HCT116 (cell line): ENCODE measurements around the gene ATP6V0C. TPM values are rescaled to one million over a fixed set of nuclear protein-coding genes. Genes with fewer than 3 reads are reported as not detected.

Source experiments
- ATAC-seq: fragments of 200-7000 bp; cut with Tn5 transposase; 2 replicates; pipeline ENCODE4 v1.9.1; 2020; ENCODE audit warnings: mild to moderate bottlenecking, moderate library complexity
- BruUV-seq: library from RNA; stranded (reverse); fragments of 400-500 nt; replicated peaks from 2 replicates; lab custom pipeline; 2021; lab: Mats Ljungman, UMichigan
- CTCF ChIA-PET: fragments of 300-600 bp; sonication (Branson Sonifier 250); formaldehyde crosslinking; loops from one replicate; lab custom pipeline; 2021; ENCODE audit warnings: antibody characterized with exemption; lab: Charles Lee
- POLR2A ChIA-PET: fragments of 300-600, 350-600 bp; sonication (Branson Sonifier 250); formaldehyde crosslinking; loops from one replicate; lab custom pipeline; 2021; ENCODE audit warnings: antibody characterized with exemption; lab: Charles Lee
- RAD21 ChIA-PET, 2 experiments: fragments of 300-600 bp; sonication (Branson Sonifier 250); formaldehyde crosslinking; loops; one replicate each; lab custom pipeline; 2023; ENCODE audit warnings: low total read pairs in 2 of 2; ENCODE audit not compliant: uncharacterized antibody in 2 of 2, unreplicated experiment in 2 of 2, low non-redundant PET in 1 of 2; lab: Charles Lee
- DNase-seq: peaks from one replicate; pipeline ENCODE4 v3.0.0-alpha.2; 2010; ENCODE audit warnings: low read depth, low spot score
- H2AFZ ChIP-seq: fragments of 200-600 bp; shearing (Covaris generic), sonication (generic); 2 replicates; pipeline ENCODE4 v1.6.1; 2017; ENCODE audit warnings: low read depth, mixed run types, mixed read lengths, antibody characterized with exemption, low read length; ENCODE audit not compliant: poor library complexity, severe bottlenecking
- H3K27ac ChIP-seq: 2 replicates; pipeline ENCODE4 v1.5.1; 2012; ENCODE audit warnings: low read depth, low read length
- H3K27me3 ChIP-seq: fragments of 200-600 bp; sonication (generic); 2 replicates; pipeline ENCODE4 v1.6.1; 2016; ENCODE audit warnings: mixed run types, low read length, mixed read lengths; ENCODE audit not compliant: insufficient read depth
- H3K36me3 ChIP-seq, 2 experiments: fragments of 200-500 bp in 1 of 2; fragments of 200-600 bp in 1 of 2; sonication (Bioruptor generic) in 1 of 2; sonication (generic) in 1 of 2; 2 replicates each; pipeline versions ENCODE4 v1.5.1 to v1.6.1; 2014 to 2016; ENCODE audit warnings: low read length in 2 of 2, inconsistent platforms in 1 of 2, mixed read lengths in 1 of 2, mixed run types in 1 of 2; ENCODE audit not compliant: insufficient read depth in 2 of 2, control insufficient read depth in 1 of 2
- H3K4me1 ChIP-seq, 2 experiments: fragments of 200-600 bp in 1 of 2; sonication (generic) in 1 of 2; 2 replicates each; pipeline versions ENCODE4 v1.5.1 to v1.6.1; 2012 to 2017; ENCODE audit warnings: low read length in 2 of 2, inconsistent platforms in 1 of 2, mild to moderate bottlenecking in 1 of 2, mixed read lengths in 1 of 2, mixed run types in 1 of 2, moderate library complexity in 1 of 2; ENCODE audit not compliant: insufficient read depth in 2 of 2, control insufficient read depth in 1 of 2
- H3K4me2 ChIP-seq: fragments of 200-600 bp; sonication (generic); 2 replicates; pipeline ENCODE4 v1.6.1; 2017; ENCODE audit warnings: mixed run types, low read length, mixed read lengths
- H3K4me3 ChIP-seq, 2 experiments: fragments of 200-600 bp in 1 of 2; sonication (generic) in 1 of 2; replicated peaks in 1 of 2; 2 replicates each; pipeline ENCODE4 v1.5.1; 2011 to 2016; ENCODE audit warnings: low read length in 2 of 2, control low read depth in 1 of 2, low read depth in 1 of 2, mild to moderate bottlenecking in 1 of 2, mixed read lengths in 1 of 2, mixed run types in 1 of 2
- H3K79me2 ChIP-seq: fragments of 200-600 bp; sonication (generic); 2 replicates; pipeline ENCODE4 v1.6.1; 2017; ENCODE audit warnings: mild to moderate bottlenecking, mixed run types, low read length, moderate library complexity, mixed read lengths; ENCODE audit not compliant: insufficient read depth
- H3K9ac ChIP-seq: fragments of 200-600 bp; sonication (generic); 2 replicates; pipeline ENCODE4 v1.6.1; 2016; ENCODE audit warnings: low read length, mixed read lengths
- H3K9me2 ChIP-seq: fragments of 200-600 bp; sonication (generic), shearing (Covaris generic); 2 replicates; pipeline ENCODE4 v1.6.1; 2017; ENCODE audit warnings: mixed run types, mild to moderate bottlenecking, moderate library complexity; ENCODE audit not compliant: insufficient read depth
- H3K9me3 ChIP-seq, 2 experiments: fragments of 200-500 bp in 1 of 2; fragments of 200-600 bp in 1 of 2; sonication (Bioruptor generic) in 1 of 2; sonication (generic) in 1 of 2; 2 replicates each; pipeline ENCODE4 v1.6.1; 2014 to 2017; ENCODE audit warnings: low read length in 2 of 2, mixed read lengths in 2 of 2, inconsistent platforms in 1 of 2, low read depth in 1 of 2, mild to moderate bottlenecking in 1 of 2, mixed run types in 1 of 2, moderate library complexity in 1 of 2; ENCODE audit not compliant: control insufficient read depth in 1 of 2, insufficient read depth in 1 of 2
- H4K20me1 ChIP-seq: fragments of 200-600 bp; sonication (generic), shearing (Covaris generic); 2 replicates; pipeline ENCODE4 v1.6.1; 2017; ENCODE audit warnings: mixed run types, mild to moderate bottlenecking, moderate library complexity; ENCODE audit not compliant: insufficient read depth
- CBX3 ChIP-seq: IDR thresholded peaks from 2 replicates; pipeline ENCODE4 v1.6.1; 2012; ENCODE audit warnings: low read depth
- CEBPB ChIP-seq: IDR thresholded peaks from 2 replicates; pipeline ENCODE4 v1.6.1; 2012; ENCODE audit warnings: low read depth
- EGR1 ChIP-seq: IDR thresholded peaks from 2 replicates; pipeline ENCODE4 v1.6.1; 2012; ENCODE audit warnings: low read depth
- ELF1 ChIP-seq: IDR thresholded peaks from 2 replicates; pipeline ENCODE4 v1.6.1; 2012; ENCODE audit warnings: low read depth, borderline replicate concordance
- EZH2 ChIP-seq: fragments of 200-600 bp; sonication (generic); IDR thresholded peaks from 2 replicates; pipeline ENCODE4 v1.6.1; 2017; ENCODE audit warnings: antibody characterized with exemption, mixed run types
- EZH2phosphoT487 ChIP-seq: fragments of 200-600 bp; IDR thresholded peaks from 2 replicates; pipeline ENCODE4 v1.6.1; 2018; ENCODE audit warnings: antibody characterized with exemption, borderline replicate concordance
- FOSL1 ChIP-seq: IDR thresholded peaks from 2 replicates; pipeline ENCODE4 v1.6.1; 2012; ENCODE audit warnings: low read depth
- POLR2A ChIP-seq: IDR thresholded peaks from 2 replicates; pipeline ENCODE4 v1.7.0; 2011; ENCODE audit warnings: borderline replicate concordance; ENCODE audit not compliant: insufficient read depth, insufficient read length; ENCODE audit errors: extremely low read depth
- POLR2AphosphoS5 ChIP-seq: IDR thresholded peaks from 2 replicates; pipeline ENCODE4 v1.6.1; 2011; ENCODE audit warnings: mild to moderate bottlenecking, low read depth, low read length, moderate library complexity
- REST ChIP-seq: IDR thresholded peaks from 2 replicates; pipeline ENCODE4 v1.6.1; 2012; ENCODE audit warnings: low read depth
- SIN3A ChIP-seq: IDR thresholded peaks from 2 replicates; pipeline ENCODE4 v1.6.1; 2012; ENCODE audit warnings: low read depth
- SRF ChIP-seq: IDR thresholded peaks from 2 replicates; pipeline ENCODE4 v1.6.1; 2012; ENCODE audit warnings: low read depth
- TCF7L2 ChIP-seq: IDR thresholded peaks from 2 replicates; pipeline ENCODE4 v1.7.0; 2011; ENCODE audit warnings: borderline replicate concordance, inconsistent platforms; ENCODE audit not compliant: insufficient read depth, insufficient read length; ENCODE audit errors: extremely low read depth
- ZFX ChIP-seq: fragments of 450-650 bp; IDR thresholded peaks from 2 replicates; pipeline ENCODE4 v1.6.1; 2017
- intact Hi-C: fragments of 100-400 bp; cut with micrococcal nuclease; formaldehyde crosslinking; loops from 2 replicates; pipeline ENCODE4 v1.10.0; 2022
- total RNA-seq: library from RNA; stranded (reverse); gene quantifications from one replicate; pipeline ENCODE4 v1.2.1, GENCODE V29; 2021; ENCODE audit not compliant: unreplicated experiment
- TF ChIP-seq, protein P1 (sequence below): IDR thresholded peaks from 2 replicates; pipeline ENCODE4 v1.6.1; 2012
- TF ChIP-seq, protein P2 (sequence below): IDR thresholded peaks from 2 replicates; pipeline ENCODE4 v1.6.1; 2012
- TF ChIP-seq, protein P3 (sequence below), 3 experiments: fragments of 200-600 bp in 1 of 3; sonication (generic) in 1 of 3; IDR thresholded peaks in 2 of 3; conservative IDR thresholded peaks in 1 of 3; 2 replicates each; pipeline ENCODE4 v1.5.1; 2012 to 2017; ENCODE audit warnings: low read depth in 2 of 3, low read length in 2 of 3, antibody characterized with exemption in 1 of 3, borderline replicate concordance in 1 of 3, control low read depth in 1 of 3, mild to moderate bottlenecking in 1 of 3, mixed read lengths in 1 of 3, mixed run types in 1 of 3, moderate library complexity in 1 of 3; ENCODE audit not compliant: insufficient read depth in 1 of 3

The ATP6V0C gene
- total RNA-seq, 1 experiment from 2014 or later = 187 TPM

GRCh38 chr16:2535625-2536013 lies 21.9 kb downstream of the ATP6V0C start:
- peak overlapping the region; percentile 96; the same call in 1 of the 2 replicates for H3K4me2 ChIP-seq

More at GRCh38 chr16:2535625-2536013, 21.9 kb downstream of the ATP6V0C start:
- no TSS peak for BruUV-seq
- ChIA-PET POLR2A (no interaction called here), RAD21 (no interaction called here), CTCF (no interaction called here)
- intact Hi-C loops = no loop called here
- H3K79me2 ChIP-seq = peaks cover 15% of the 10 kb centered on the region
- H2AFZ ChIP-seq = no peak overlapping the region
- no peak overlapping the region for H3K4me3 ChIP-seq
- no peaks in the 10 kb centered on the region for H3K9me3 ChIP-seq
- TF ChIP-seq EGR1 (no peak), TCF7L2 (no peak), EZH2 (no peak), ZFX (no peak), EZH2phosphoT487 (no peak), POLR2AphosphoS5 (no peak), FOSL1 (no peak), POLR2A (no peak), CBX3 (no peak), SRF (no peak), SIN3A (no peak), CEBPB (no peak), REST (no peak), ELF1 (no peak)
- TF ChIP-seq, protein P1, sequence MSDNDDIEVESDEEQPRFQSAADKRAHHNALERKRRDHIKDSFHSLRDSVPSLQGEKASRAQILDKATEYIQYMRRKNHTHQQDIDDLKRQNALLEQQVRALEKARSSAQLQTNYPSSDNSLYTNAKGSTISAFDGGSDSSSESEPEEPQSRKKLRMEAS = no peak
- TF ChIP-seq, protein P2, sequence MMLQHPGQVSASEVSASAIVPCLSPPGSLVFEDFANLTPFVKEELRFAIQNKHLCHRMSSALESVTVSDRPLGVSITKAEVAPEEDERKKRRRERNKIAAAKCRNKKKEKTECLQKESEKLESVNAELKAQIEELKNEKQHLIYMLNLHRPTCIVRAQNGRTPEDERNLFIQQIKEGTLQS = no peak
- TF ChIP-seq, protein P3, sequence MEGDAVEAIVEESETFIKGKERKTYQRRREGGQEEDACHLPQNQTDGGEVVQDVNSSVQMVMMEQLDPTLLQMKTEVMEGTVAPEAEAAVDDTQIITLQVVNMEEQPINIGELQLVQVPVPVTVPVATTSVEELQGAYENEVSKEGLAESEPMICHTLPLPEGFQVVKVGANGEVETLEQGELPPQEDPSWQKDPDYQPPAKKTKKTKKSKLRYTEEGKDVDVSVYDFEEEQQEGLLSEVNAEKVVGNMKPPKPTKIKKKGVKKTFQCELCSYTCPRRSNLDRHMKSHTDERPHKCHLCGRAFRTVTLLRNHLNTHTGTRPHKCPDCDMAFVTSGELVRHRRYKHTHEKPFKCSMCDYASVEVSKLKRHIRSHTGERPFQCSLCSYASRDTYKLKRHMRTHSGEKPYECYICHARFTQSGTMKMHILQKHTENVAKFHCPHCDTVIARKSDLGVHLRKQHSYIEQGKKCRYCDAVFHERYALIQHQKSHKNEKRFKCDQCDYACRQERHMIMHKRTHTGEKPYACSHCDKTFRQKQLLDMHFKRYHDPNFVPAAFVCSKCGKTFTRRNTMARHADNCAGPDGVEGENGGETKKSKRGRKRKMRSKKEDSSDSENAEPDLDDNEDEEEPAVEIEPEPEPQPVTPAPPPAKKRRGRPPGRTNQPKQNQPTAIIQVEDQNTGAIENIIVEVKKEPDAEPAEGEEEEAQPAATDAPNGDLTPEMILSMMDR (IDR thresholded peaks at IDR 0.05 in 2 of 3, conservative IDR thresholded peaks at IDR 0.05 in 1 of 3; ENCODE audit: borderline replicate concordance in 1 of 3, insufficient read depth in 1 of 3, low read depth in 2 of 3, low read length in 2 of 3) = no peak
- no peaks in the 10 kb centered on the region for H3K36me3 ChIP-seq
- no peak overlapping the region for H3K9ac ChIP-seq
- no peaks in the 10 kb centered on the region for H3K27me3 ChIP-seq
- ATAC-seq = no peak
- no peaks in the 10 kb centered on the region for H4K20me1 ChIP-seq
- H3K9me2 ChIP-seq = no peaks in the 10 kb centered on the region
- no peak for DNase-seq
- H3K4me1 ChIP-seq = peaks cover 15 to 47% of the 10 kb centered on the region in 2 experiments
- peak overlapping the region; percentile 89; the same call in 1 of the 2 replicates for H3K27ac ChIP-seq
